Keratinocyte (primary cell): ENCODE data around the gene EVC.

Experiments
- EZH2 ChIP-seq: IDR thresholded peaks from one replicate; pipeline ENCODE4 v1.6.1; 2012; ENCODE audit warnings: inconsistent platforms, mild to moderate bottlenecking, low read length, moderate library complexity
- TF ChIP-seq, protein P1 (sequence below), 3 experiments: IDR thresholded peaks in 1 of 3; conservative IDR thresholded peaks in 1 of 3; optimal IDR thresholded peaks in 1 of 3; 2 replicates in 2 of 3; 3 replicates in 1 of 3; pipeline versions ENCODE3 to v1.5.1; 2011; ENCODE audit warnings: low read length in 3 of 3, mild to moderate bottlenecking in 3 of 3, moderate library complexity in 2 of 3, control low read depth in 1 of 3, inconsistent platforms in 1 of 3; ENCODE audit not compliant: insufficient read depth in 2 of 3; ENCODE audit errors: extremely low read depth in 1 of 3

DNA sequence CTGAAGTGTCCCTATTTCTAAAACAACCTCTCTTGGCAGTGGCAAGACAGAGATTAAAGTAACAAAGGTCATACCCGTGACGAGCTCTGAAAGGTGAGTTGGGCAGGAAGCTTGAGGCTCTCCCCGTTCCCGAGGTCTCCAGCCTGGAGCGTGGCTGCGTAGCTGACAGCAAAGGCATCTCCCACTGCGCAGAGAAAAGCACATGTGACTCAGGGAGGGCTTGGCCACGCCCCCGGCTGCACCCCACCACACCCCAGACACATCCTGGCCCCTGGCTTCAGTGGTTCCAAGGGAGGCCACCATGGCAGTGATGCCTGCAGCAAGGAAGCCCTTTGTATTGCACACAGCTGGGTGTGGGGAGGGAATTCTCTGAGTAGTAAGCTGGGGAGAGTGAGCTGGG lies 25.7 kb upstream of the EVC start:
- no peak for TF ChIP-seq EZH2
- TF ChIP-seq, protein P1, sequence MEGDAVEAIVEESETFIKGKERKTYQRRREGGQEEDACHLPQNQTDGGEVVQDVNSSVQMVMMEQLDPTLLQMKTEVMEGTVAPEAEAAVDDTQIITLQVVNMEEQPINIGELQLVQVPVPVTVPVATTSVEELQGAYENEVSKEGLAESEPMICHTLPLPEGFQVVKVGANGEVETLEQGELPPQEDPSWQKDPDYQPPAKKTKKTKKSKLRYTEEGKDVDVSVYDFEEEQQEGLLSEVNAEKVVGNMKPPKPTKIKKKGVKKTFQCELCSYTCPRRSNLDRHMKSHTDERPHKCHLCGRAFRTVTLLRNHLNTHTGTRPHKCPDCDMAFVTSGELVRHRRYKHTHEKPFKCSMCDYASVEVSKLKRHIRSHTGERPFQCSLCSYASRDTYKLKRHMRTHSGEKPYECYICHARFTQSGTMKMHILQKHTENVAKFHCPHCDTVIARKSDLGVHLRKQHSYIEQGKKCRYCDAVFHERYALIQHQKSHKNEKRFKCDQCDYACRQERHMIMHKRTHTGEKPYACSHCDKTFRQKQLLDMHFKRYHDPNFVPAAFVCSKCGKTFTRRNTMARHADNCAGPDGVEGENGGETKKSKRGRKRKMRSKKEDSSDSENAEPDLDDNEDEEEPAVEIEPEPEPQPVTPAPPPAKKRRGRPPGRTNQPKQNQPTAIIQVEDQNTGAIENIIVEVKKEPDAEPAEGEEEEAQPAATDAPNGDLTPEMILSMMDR (optimal IDR thresholded peaks at IDR 0.05 in 1 of 3, IDR thresholded peaks at IDR 0.05 in 1 of 3, conservative IDR thresholded peaks at IDR 0.05 in 1 of 3; ENCODE audit: extremely low read depth in 1 of 3, insufficient read depth in 2 of 3, low read length in 3 of 3): no peak
